Bronchial epithelial cell (primary cell): ENCODE data around the gene KLHL6. TPM values are rescaled to one million over a fixed set of nuclear protein-coding genes. Genes with fewer than 3 reads are reported as not detected.

Experiments
- DNase-seq: peaks from one replicate; pipeline ENCODE4 v3.0.0-alpha.2; 2010; ENCODE audit warnings: low read depth
- FAIRE-seq: peaks from 2 replicates; lab custom pipeline; 2011; peaks lifted over from hg19 to GRCh38; lab: Jason Lieb, UNC
- H3K27me3 ChIP-seq: 2 replicates; pipeline ENCODE4 v1.5.1; 2011; ENCODE audit warnings: low read length; ENCODE audit not compliant: control insufficient read depth, insufficient read depth
- H3K36me3 ChIP-seq: 2 replicates; pipeline ENCODE4 v1.5.1; 2011; ENCODE audit warnings: low read length; ENCODE audit not compliant: control insufficient read depth, insufficient read depth
- H3K4me3 ChIP-seq: 2 replicates; pipeline ENCODE4 v1.5.1; 2011; ENCODE audit warnings: mild to moderate bottlenecking, low read depth, low read length, control low read depth
- total RNA-seq: library from RNA; depleted of rRNA; stranded (reverse); fragments of >200 nt; gene quantifications from 2 replicates; pipeline ENCODE4 v1.2.1, GENCODE V29; 2014
- TF ChIP-seq, protein P1 (sequence below): IDR thresholded peaks from 2 replicates; pipeline ENCODE4 v1.5.1; 2011; ENCODE audit warnings: mild to moderate bottlenecking, moderate library complexity, low read length, control low read depth, inconsistent platforms; ENCODE audit not compliant: insufficient read depth, severe bottlenecking

Gene KLHL6
- total RNA-seq, 1 donor from 2014 or later = under 0.01 TPM

DNA sequence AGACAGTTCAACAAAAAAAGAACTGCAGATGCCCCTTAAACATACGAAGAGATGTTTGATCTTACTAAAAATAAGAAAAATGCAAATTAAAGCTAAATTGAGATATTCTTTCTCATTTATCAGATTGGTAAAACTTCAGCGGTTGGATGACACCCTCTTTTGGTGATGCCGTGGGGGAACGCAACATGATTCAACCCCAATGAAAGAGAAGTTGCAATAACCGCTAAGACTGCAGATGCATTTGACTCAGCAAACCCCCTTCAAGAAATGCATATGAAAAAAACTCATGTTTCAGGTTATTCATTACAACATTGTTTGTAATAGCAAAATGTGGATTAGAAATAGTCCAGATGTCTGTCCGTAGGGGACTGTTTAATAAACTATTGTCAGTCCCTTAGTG lies 3.6 kb downstream of the KLHL6 start:
- Histone ChIP-seq H3K4me3 (no peak overlapping the region), H3K27me3 (no peaks in the 10 kb centered on the region), H3K36me3 (no peaks in the 10 kb centered on the region)
- TF ChIP-seq, protein P1, sequence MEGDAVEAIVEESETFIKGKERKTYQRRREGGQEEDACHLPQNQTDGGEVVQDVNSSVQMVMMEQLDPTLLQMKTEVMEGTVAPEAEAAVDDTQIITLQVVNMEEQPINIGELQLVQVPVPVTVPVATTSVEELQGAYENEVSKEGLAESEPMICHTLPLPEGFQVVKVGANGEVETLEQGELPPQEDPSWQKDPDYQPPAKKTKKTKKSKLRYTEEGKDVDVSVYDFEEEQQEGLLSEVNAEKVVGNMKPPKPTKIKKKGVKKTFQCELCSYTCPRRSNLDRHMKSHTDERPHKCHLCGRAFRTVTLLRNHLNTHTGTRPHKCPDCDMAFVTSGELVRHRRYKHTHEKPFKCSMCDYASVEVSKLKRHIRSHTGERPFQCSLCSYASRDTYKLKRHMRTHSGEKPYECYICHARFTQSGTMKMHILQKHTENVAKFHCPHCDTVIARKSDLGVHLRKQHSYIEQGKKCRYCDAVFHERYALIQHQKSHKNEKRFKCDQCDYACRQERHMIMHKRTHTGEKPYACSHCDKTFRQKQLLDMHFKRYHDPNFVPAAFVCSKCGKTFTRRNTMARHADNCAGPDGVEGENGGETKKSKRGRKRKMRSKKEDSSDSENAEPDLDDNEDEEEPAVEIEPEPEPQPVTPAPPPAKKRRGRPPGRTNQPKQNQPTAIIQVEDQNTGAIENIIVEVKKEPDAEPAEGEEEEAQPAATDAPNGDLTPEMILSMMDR = no peak
- FAIRE-seq = no peak
- no peak for DNase-seq

DNA sequence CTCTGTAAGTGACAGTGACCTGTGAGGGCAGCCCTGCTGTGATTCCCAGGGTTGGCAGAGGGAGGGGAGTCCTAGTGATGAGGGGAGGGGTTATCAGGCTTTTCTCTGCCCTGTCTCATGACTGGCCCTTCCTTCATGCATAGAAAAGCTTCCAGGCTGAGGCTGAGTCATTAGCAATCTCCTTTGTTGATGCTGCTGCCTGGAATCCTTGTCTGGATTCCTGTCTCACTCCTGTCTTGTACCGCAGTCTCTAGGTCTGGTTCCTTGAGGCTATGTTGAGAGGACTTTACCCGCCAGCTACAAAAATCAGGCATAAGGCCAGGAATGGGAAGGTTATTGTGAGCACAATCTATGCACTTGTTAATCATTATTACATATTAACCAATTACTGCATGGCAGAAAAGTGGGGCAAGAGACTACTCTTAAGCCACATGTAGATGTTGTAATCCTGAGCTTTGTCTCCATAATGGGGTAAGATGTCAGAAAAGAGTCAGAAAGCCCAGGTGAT lies 7.2 kb downstream of the KLHL6 start:
- FAIRE-seq = no peak
- TF ChIP-seq, protein P1 = no peak
- Histone ChIP-seq H3K4me3 (no peak overlapping the region), H3K27me3 (no peaks in the 10 kb centered on the region), H3K36me3 (no peaks in the 10 kb centered on the region)
- peak; percentile 86 for DNase-seq

DNA sequence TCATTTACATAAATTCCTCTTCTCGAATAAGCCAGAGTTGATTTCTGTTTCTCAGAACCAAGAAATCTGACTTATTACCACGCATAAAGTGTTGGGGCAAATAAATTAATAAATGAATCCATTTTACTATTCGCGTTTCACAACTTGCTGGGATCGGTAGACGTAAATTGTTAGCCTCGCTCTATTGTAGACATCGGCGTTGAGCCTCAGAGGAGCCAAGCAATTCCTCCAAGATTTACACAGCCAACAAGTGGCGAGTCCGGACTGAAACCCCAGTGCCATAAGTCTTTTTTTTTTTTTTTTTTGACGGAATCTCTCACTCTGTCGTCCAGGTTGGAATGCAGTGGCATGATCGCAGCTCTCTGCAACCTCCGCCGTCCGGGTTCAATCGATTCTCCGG lies 8.9 kb downstream of the KLHL6 start:
- TF ChIP-seq, protein P1 = no peak
- Histone ChIP-seq H3K27me3 (no peaks in the 10 kb centered on the region), H3K36me3 (no peaks in the 10 kb centered on the region), H3K4me3 (no peak overlapping the region)
- FAIRE-seq (no peak), DNase-seq (no peak)

DNA sequence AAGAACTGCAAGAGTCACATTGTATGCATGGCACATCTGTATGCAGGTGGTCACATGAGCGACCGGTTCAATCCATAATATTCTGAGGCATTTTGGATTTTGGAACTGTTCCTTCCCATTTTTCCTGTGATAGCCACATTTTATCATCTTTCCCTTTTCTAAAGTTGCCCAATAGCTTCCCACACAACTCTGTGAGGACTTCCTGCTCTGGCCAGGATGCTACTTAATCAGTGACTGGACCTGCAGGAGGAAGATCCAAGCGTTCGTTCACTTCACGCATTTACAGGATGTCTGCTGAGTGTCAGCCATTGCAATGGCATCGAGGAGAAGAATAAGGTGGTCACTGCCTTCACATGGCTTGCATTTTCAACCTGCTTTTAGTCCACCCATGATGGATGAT lies 9.8 kb downstream of the KLHL6 start:
- FAIRE-seq (no peak), DNase-seq (no peak)
- Histone ChIP-seq H3K36me3 (no peaks in the 10 kb centered on the region), H3K4me3 (no peak overlapping the region), H3K27me3 (no peaks in the 10 kb centered on the region)
- TF ChIP-seq, protein P1 = no peak

DNA sequence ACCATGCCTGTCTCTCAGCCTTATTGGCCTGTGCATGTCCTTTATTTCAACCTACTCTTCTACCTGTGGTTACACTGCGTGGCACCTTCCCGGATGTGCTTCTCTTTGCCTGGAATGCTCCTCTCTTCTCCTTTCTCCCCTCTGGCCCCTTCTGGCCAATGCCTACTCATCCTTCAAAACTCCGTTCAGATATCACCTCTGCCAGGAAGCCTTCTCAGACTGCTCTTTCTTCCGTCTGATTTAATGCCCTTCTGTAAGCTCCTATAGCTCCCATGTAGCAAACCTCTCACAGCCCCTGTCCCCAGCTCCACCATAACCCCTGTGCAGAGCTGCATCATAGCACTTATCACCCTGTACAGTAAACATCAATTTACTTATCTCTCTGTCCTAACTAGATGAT lies 13.2 kb downstream of the KLHL6 start:
- TF ChIP-seq, protein P1 = no peak
- DNase-seq = no peak
- no peak for FAIRE-seq
- peaks cover 1% of the 10 kb centered on the region for H3K27me3 ChIP-seq
- H3K36me3 ChIP-seq = no peaks in the 10 kb centered on the region
- no peak overlapping the region for H3K4me3 ChIP-seq

DNA sequence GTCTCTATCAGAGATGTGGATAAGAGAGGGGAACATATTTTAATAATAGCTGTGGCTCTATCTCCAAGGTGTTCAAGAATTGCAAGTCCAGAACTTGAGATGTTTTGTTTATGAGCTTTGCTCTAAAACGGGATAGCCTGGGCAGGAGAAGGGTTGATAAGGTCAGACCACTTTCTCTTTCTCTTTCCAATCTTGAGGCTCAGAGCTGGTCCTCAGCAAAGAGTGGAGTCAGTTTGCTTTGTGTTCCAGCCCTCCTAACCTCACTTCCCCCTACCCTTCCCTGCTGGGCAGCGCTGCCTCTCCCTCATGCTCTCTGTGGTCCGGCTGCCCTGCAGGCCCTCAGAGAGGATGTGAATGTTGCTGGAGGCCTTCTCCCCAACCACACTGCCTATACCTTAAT lies 13.8 kb downstream of the KLHL6 start:
- Histone ChIP-seq H3K36me3 (no peaks in the 10 kb centered on the region), H3K27me3 (peaks cover 1% of the 10 kb centered on the region), H3K4me3 (no peak overlapping the region)
- DNase-seq (no peak), FAIRE-seq (no peak)
- TF ChIP-seq, protein P1 = no peak
